ENCODE data around the gene USP36.

The USP36 gene

DNA sequence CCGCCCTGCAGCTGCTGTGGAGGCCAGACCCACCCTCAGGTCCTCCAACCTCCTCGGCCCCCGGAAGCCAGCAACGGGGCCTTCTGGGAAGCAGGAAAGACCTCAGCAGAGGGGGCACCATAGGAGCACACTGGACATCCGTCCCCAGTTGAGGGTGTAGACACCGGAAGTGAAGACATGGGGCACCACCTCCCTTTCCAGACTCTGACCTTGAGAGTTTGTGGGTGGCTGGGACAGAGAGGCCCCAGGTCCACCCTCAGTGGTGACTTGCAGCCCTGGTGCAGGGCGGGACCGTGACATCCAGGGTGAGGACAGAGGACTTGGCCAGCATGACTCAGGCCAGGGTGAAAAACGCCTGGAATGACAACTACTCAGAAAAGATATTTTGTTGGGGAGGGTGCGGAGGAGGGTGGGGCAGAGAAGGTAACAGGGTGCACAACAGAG, 42.5 kb upstream of the USP36 start:
- H3K79me2 ChIP-seq (ENCODE audit: low read length): peaks cover 100% of the 10 kb centered on the region

GRCh38 chr17:78882540-78883088, 42.0 kb upstream of the USP36 start:
- Histone ChIP-seq H3K9me3 (replicated peaks; ENCODE audit: insufficient read depth, low read length) (no peaks in the 10 kb centered on the region), H3K36me3 (replicated peaks; ENCODE audit: insufficient read depth, low read length) (no peaks in the 10 kb centered on the region), H3K27ac (ENCODE audit: low read length) (no peak overlapping the region), H3K9me2 (replicated peaks; ENCODE audit: insufficient read depth, low read length) (no peaks in the 10 kb centered on the region), H3K9ac (ENCODE audit: low read length) (no peak overlapping the region), H3K4me1 (ENCODE audit: low read length) (no peaks in the 10 kb centered on the region), H3F3A (ENCODE audit: insufficient read depth, low read length) (no peaks in the 10 kb centered on the region), H4K20me1 (ENCODE audit: insufficient read depth, low read length) (no peaks in the 10 kb centered on the region), H3K4me3 (ENCODE audit: low read length) (no peak overlapping the region), H3K27me3 (replicated peaks; ENCODE audit: insufficient read depth, low read length) (no peaks in the 10 kb centered on the region), H2AFZ (ENCODE audit: low read length) (no peak overlapping the region), H3K79me2 (ENCODE audit: low read length) (peaks cover 100% of the 10 kb centered on the region), H3K4me2 (ENCODE audit: low read depth, low read length) (no peak overlapping the region)
- DNase-seq: no peak
- TF ChIP-seq EZH2 (optimal IDR thresholded peaks at IDR 0.05; ENCODE audit: low read depth, low read length): no peak
- no peak for TF ChIP-seq CTCF (IDR thresholded peaks at IDR 0.05; ENCODE audit: low read length)
- no peak for TF ChIP-seq EZH2phosphoT487 (IDR thresholded peaks at IDR 0.05; ENCODE audit: low read length)

More for the DNA sequence above, 42.5 kb upstream of the USP36 start:
- Histone ChIP-seq H2AFZ (ENCODE audit: low read length) (no peak overlapping the region), H3K9me3 (replicated peaks; ENCODE audit: insufficient read depth, low read length) (no peaks in the 10 kb centered on the region), H3K9me2 (replicated peaks; ENCODE audit: insufficient read depth, low read length) (no peaks in the 10 kb centered on the region), H3K36me3 (replicated peaks; ENCODE audit: insufficient read depth, low read length) (no peaks in the 10 kb centered on the region), H3K4me3 (ENCODE audit: low read length) (no peak overlapping the region), H3F3A (ENCODE audit: insufficient read depth, low read length) (no peaks in the 10 kb centered on the region), H4K20me1 (ENCODE audit: insufficient read depth, low read length) (no peaks in the 10 kb centered on the region), H3K4me2 (ENCODE audit: low read depth, low read length) (no peak overlapping the region), H3K27ac (ENCODE audit: low read length) (no peak overlapping the region), H3K27me3 (replicated peaks; ENCODE audit: insufficient read depth, low read length) (no peaks in the 10 kb centered on the region), H3K9ac (ENCODE audit: low read length) (no peak overlapping the region), H3K4me1 (ENCODE audit: low read length) (no peaks in the 10 kb centered on the region)
- DNase-seq: no peak
- TF ChIP-seq EZH2 (optimal IDR thresholded peaks at IDR 0.05; ENCODE audit: low read depth, low read length): no peak
- no peak for TF ChIP-seq CTCF (IDR thresholded peaks at IDR 0.05; ENCODE audit: low read length)
- no peak for TF ChIP-seq EZH2phosphoT487 (IDR thresholded peaks at IDR 0.05; ENCODE audit: low read length)

DNA sequence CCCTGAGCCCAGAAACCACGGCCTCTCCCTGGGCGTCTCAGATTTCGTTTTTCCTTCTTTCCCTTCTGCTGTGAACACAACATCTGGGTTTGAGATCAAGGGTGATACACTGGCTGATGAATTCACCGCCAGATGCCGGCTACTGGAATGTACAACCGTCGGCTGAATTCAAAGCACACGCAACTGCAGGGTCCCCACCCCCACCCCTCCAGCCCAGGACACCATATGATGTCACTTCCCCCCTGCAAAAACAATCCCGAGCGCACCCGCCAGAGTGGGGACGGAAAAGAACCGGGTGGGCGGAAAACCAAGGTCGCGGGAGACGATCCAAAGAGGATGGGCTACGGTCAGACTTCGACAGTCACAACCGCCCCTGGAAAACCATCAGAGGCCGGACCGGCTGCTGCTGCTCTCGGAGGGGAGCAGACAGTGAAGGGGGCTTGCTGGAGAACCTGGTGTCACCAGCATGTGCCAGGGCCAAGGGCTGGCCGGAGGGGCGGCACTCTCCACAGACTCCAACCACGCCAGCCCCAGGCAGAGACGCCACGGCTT, 39.1 kb upstream of the USP36 start:
- no peaks in the 10 kb centered on the region for H3F3A ChIP-seq (ENCODE audit: insufficient read depth, low read length)
- TF ChIP-seq EZH2phosphoT487 (IDR thresholded peaks at IDR 0.05; ENCODE audit: low read length): no peak
- no peak for TF ChIP-seq EZH2 (optimal IDR thresholded peaks at IDR 0.05; ENCODE audit: low read depth, low read length)
- no peak for TF ChIP-seq CTCF (IDR thresholded peaks at IDR 0.05; ENCODE audit: low read length)

More for the DNA sequence above, 39.1 kb upstream of the USP36 start:
- H3K4me3 ChIP-seq (ENCODE audit: low read length): no peak overlapping the region
- H3K36me3 ChIP-seq (replicated peaks; ENCODE audit: insufficient read depth, low read length): no peaks in the 10 kb centered on the region
- H3K4me2 ChIP-seq (ENCODE audit: low read depth, low read length): no peak overlapping the region
- no peaks in the 10 kb centered on the region for H3K4me1 ChIP-seq (ENCODE audit: low read length)
- no peaks in the 10 kb centered on the region for H4K20me1 ChIP-seq (ENCODE audit: insufficient read depth, low read length)
- no peak overlapping the region for H3K27ac ChIP-seq (ENCODE audit: low read length)
- no peaks in the 10 kb centered on the region for H3K9me2 ChIP-seq (replicated peaks; ENCODE audit: insufficient read depth, low read length)
- H2AFZ ChIP-seq (ENCODE audit: low read length): no peak overlapping the region
- DNase-seq: no peak
- H3K9me3 ChIP-seq (replicated peaks; ENCODE audit: insufficient read depth, low read length): no peaks in the 10 kb centered on the region
- H3K9ac ChIP-seq (ENCODE audit: low read length): no peak overlapping the region
- H3K79me2 ChIP-seq (ENCODE audit: low read length): peaks cover 96% of the 10 kb centered on the region
- no peaks in the 10 kb centered on the region for H3K27me3 ChIP-seq (replicated peaks; ENCODE audit: insufficient read depth, low read length)
